ENCODE measurements around the gene ARHGAP24.
A peak's percentile ranks its signal among the peaks of the same experiment; 100 is the strongest.
"Not testable (repeated sequence)": the region's sequence is repeated elsewhere in the genome, so short reads cannot be mapped to it uniquely, and the experiment has no call there.

ARHGAP24 gene

DNA sequence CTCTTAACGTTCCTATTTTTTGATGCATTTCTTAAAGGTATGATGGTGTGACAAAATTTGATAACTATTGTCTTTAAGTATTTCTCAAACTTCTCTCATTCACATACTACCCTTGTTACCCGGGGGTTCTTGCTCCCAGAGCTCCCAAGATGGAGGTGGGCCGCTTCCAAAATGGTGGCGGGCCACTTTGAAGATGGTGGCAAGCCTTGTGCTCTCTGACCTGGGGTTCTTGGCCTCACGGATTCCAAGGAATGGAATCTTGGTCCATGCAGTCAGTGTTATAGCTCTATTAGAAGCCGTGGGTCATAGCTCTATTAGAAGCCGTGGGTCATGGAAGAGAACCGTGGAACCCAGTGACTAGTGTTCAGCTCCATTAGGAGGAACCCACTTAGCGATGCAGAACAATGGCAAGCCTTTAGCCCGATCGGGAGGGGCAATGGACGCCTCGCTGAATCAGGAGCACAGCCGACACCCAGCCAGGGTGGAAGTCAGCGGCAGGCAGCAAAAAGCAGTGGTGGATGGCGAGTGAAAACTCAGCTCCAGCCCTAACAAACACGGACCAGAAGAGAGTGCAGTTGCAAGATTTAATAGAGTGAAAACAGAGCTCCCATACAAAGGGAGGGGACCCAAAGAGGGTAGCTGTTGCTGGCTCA lies 481.5 kb downstream of the ARHGAP24 start:
- no peak for DNase-seq (ENCODE audit: low spot score)

- DNase-seq (ENCODE audit: low spot score), result no peak
Measured at GRCh38 chr4:85961887-85962286, 486.9 kb downstream of the ARHGAP24 start.

DNA sequence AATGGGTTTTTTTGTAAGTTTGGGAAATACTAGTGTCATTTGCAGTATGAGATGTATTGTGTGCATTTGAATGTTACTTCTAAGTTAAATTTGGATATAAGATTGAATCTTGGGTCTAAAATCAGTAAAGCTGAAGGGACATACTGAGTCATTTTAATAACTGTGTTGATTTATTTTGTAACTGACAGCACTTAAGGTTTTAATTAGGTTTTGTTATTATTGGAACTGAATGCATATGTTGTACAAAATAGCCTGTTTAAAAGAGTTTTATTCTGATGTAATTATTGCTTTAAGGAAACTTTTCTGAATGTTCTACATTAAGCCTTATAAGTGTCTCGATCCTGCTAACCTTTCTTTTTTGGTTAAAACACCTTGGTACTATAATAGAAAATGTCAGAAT lies 488.3 kb downstream of the ARHGAP24 start:
- no peak for DNase-seq (ENCODE audit: low spot score)

GRCh38 chr4:85964298-85964697 lies 489.3 kb downstream of the ARHGAP24 start:
- no peak for DNase-seq (ENCODE audit: low spot score)

- not testable (repeated sequence) for DNase-seq (ENCODE audit: low spot score)
Measured at GRCh38 chr4:85965017-85965416, 490.1 kb downstream of the ARHGAP24 start.

- no peak for DNase-seq (ENCODE audit: low spot score)
Measured at GRCh38 chr4:85965529-85965928, 490.6 kb downstream of the ARHGAP24 start.

DNA sequence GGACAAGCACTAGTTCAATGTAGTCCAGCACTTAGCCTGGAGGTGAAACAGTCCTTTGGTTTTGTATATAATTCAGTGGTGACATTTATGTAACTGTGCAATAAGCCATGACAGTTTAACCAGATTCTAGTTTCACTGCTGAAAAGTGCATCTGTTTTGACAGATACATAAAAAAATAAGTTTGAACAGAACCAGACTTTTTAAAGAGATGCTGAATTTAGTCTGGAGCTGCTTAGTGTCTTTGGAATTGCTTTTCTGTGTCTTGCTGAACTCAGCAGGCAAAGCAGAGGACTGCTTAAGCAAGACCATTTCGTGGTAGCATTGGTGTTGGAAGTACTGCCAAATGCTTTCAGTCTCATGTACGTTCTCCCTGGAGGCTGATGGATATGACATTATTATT lies 491.4 kb downstream of the ARHGAP24 start:
- DNase-seq (ENCODE audit: low spot score), result no peak

GRCh38 chr4:85967872-85968271 lies 492.9 kb downstream of the ARHGAP24 start:
- DNase-seq (ENCODE audit: low spot score), result no peak

DNA sequence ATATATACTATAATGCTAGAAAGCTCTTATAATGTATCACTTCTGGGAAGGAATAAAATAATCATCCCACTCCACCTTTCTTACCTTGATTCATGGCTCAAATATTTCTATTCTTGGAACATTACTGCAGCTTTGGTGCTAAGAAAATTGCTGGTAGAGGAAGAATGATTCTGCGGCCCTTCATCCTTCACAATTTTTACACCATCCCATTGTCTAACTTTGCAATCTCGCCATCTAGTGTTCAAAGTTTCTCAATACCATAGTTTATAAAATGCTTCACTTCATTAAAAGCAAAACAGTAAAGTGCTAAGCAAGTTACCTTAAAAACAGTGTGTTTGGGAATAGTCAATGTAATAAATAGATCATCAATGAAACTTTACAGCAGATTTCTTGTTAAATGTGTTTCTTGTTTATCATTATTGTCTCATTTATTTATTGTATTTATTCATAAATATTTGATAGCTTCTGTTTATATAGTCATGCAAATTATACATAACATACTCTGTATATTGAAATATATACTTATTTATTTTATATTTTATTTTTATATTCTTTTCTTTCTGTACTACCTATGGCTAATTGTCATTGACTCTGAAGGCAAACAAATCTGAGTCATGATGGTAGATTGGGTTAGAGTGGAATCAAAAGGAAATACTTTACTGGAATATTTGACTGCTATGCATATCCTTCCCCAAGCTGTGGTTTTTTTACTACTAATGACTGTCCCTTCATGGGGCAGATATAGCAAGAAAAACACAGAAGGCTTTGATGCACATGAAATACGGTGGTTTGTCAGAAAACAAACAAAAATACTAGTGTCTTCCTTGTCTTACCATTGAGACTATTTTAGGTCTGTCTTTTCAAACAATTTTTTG lies 494.2 kb downstream of the ARHGAP24 start:
- DNase-seq (ENCODE audit: low spot score), result peak; percentile 65

DNA sequence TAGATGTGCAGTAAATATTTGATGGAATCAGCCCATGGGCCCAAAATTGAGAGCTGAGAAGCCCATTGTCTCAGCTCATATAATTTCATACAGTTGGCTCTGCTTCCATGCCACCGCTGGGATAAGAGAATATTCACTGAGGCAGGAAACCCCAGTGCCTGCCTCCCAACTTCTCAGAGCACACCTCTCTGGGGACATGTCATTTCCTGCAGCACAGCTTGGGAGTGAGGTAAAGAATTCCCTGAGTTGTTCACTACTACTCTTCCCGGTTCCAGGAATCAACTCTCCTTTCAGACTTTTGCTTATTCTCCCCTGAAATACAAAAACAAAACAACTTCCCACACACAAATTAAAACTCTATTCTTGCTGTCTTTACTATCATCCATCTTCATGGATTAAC lies 495.6 kb downstream of the ARHGAP24 start:
- DNase-seq (ENCODE audit: low spot score), result no peak

DNA sequence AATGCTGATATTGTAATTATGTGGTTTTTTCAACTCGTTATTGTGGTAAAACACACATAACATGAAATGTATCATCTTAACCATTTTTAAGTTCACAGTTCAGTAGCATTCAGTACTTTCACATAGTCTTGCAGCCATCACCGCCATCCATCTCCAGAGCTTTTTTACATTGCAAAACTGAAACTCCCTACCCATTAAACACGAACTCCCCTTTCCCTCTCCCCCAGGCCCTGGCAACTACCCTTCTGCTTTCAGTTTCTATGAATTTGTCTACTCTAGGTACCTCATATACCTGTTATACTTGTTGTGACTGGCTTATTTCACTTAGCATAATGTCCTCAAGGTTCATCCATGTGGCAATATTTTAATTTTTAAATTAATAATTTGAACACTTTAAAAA lies 504.3 kb downstream of the ARHGAP24 start:
- no peak for DNase-seq (ENCODE audit: low spot score)

DNA sequence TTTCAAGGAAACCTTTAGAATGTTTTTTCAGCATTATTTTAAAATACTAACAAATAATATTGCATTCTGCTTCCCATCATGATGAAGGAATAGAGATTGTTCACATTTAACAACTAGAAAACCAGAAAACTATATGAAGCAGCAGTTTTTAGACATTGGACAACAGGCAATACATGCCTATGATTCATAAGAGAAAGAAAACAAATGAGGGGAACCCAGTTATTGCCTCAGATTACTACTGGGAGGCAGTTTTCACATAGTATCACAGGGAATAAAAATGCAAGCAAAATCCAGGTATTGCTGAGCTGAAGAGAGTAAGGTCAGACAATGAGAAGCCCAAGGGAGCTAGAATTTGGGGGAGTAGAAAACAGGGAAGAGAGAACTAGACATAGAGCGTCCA lies 511.3 kb downstream of the ARHGAP24 start:
- DNase-seq (ENCODE audit: low spot score), result no peak

DNA sequence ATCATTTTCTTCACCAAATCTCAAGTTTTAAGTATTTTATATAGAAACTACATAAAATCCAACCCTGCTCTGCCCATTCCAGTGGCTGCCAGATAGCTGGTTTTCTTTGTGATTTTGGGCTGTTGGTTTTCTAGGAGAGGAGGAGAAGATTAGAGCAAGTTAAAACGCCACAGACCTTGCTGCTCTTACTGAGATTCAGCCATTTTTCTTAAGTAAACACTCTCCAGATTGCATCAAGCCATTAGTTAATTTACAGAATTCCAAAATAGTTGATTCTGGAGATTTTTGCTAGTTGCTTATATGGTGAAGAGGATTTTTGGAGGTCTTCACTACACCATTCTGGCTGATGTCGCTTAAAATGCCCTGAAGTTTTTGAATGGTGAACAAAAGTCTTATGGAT lies 518.7 kb downstream of the ARHGAP24 start:
- DNase-seq (ENCODE audit: low spot score), result no peak

GRCh38 chr4:85994576-85994975 lies 519.6 kb downstream of the ARHGAP24 start:
- no peak for DNase-seq (ENCODE audit: low spot score)

DNA sequence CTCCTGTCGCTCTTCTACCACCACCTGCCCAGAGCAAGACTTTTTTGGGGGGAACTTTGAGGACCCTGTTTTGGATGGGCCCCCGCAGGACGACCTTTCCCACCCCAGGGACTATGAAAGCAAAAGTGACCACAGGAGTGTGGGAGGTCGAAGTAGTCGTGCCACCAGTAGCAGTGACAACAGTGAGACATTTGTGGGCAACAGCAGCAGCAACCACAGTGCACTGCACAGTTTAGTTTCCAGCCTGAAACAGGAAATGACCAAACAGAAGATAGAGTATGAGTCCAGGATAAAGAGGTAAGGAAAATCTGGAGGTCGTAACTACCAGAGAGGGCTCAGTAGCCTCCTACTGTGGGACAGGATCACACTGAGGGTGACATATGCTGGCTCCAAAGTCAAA lies 520.4 kb downstream of the ARHGAP24 start:
- no peak for DNase-seq (ENCODE audit: low spot score)

GRCh38 chr4:86001591-86001990 lies 526.6 kb downstream of the ARHGAP24 start:
- no peak for DNase-seq (ENCODE audit: low spot score)

GRCh38 chr4:86004030-86004429 lies 529.1 kb downstream of the ARHGAP24 start:
- DNase-seq (ENCODE audit: low spot score), result no peak

DNA sequence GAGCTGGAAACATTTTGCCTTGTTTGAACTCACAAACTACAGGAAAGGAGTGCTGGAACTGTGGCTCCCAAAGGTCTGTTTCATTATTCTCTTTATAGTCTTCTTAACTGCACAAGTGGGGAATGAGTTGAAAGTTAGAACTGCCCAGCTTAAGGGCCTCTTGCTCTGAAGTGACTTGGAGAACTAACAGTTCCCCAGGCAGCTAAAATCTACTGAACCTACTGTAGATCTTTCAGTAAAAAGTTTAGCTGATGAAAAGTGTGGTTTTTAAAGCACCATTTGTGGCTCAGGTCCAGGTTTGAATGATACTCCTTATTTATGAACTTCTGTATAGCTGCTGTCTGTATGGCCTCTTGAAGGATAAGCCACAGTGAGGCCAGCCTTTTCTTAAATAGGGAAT lies 531.1 kb downstream of the ARHGAP24 start:
- DNase-seq (ENCODE audit: low spot score), result no peak

GRCh38 chr4:86007042-86007441 lies 532.1 kb downstream of the ARHGAP24 start:
- DNase-seq (ENCODE audit: low spot score), result no peak

DNA sequence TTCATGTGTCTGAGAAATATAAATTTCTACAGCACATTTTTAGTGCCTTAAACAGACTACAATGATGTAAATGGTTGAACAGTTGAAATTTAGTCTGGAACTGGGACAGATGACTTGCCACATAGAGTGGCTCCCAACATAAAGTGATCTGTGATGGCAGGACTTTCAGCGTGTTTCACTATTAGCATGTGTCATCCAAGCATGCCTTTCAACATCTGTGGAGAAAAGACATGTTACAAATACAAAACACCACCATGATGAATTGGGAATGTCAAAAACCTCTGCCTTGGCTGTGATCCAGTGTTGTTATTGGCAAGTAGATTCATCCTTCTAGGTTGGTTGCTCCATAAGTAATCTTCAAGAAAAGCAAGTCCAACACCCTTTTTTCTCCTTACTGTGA lies 536.2 kb downstream of the ARHGAP24 start:
- DNase-seq (ENCODE audit: low spot score), result no peak

GRCh38 chr4:86013621-86014020 lies 538.7 kb downstream of the ARHGAP24 start:
- no peak for DNase-seq (ENCODE audit: low spot score)

DNA sequence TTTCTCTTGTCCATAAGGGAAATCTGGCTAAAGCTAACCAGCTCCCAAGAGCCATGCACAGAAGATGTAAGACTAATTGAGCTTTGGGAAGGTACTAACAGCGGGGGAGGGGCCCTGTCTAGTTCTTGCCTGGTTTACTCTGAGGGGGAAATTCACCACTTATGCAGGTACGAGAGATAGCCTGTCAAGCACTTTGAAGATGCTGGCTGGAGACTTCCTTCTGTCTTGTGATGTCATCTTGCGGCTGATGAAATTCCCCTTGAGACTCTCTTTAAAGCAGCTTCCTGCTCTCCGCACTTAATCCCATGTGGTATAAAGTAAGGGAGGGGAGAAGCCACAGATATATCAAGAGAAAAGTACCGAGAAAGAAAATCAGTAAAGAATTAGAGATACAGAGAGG lies 539.6 kb downstream of the ARHGAP24 start:
- DNase-seq (ENCODE audit: low spot score), result no peak

All from Ammon's horn (tissue), 1 donor.